Stimulated activated CD4-positive, alpha-beta T cell treated with anti-CD3 and anti-CD28 coated beads, Interleukin-15, amount 100 ng/mL, for 1 hour (primary cell): Measurements from ENCODE around the gene PPP6R3.
"Not testable (repeated sequence)": the region's sequence is repeated elsewhere in the genome, so short reads cannot be mapped to it uniquely, and the experiment has no call there.

Experiments
- DNase-seq, 2 donors: peaks; one replicate each; pipeline ENCODE4 v3.0.0-alpha.2; 2020; ENCODE audit warnings: low read depth in 1 of 2, low spot score in 1 of 2

PPP6R3 gene

DNA sequence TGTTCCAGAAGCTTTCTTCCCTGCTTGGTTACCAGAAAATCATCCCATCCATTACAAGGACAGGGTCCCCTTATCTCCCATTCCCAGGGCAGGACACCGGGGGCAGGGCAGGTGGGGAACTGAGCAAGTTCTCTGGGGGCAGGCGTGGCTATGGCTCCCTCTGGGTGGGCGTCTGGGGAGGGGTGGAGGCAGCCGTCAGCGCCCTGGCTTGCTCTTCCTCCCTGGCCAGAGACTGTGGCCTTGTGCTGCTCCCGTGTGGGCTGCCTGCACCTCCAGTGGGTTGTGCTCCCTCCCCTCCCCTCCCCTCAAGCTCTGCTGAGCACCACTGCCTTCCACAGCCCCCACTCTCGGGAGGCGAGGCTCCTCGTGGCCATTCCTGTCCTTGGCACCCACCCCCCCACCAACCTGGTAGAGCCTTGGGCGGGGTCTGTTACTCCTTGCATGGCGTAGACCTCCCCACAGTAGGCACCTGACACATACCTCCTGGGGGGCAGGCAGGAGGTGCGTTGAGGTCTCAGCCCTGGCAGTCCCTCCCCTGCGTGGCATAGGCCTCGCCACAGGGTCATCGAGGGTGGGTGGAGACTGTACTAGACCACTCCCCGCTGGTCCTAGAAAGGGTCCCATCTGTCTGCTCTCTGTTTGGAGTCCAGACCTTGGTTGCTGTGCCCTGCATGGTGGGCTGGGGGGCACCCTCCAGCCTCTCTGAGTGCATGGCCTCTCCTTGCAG is 24.2 kb upstream of the PPP6R3 start:
- DNase-seq: no peak

DNA sequence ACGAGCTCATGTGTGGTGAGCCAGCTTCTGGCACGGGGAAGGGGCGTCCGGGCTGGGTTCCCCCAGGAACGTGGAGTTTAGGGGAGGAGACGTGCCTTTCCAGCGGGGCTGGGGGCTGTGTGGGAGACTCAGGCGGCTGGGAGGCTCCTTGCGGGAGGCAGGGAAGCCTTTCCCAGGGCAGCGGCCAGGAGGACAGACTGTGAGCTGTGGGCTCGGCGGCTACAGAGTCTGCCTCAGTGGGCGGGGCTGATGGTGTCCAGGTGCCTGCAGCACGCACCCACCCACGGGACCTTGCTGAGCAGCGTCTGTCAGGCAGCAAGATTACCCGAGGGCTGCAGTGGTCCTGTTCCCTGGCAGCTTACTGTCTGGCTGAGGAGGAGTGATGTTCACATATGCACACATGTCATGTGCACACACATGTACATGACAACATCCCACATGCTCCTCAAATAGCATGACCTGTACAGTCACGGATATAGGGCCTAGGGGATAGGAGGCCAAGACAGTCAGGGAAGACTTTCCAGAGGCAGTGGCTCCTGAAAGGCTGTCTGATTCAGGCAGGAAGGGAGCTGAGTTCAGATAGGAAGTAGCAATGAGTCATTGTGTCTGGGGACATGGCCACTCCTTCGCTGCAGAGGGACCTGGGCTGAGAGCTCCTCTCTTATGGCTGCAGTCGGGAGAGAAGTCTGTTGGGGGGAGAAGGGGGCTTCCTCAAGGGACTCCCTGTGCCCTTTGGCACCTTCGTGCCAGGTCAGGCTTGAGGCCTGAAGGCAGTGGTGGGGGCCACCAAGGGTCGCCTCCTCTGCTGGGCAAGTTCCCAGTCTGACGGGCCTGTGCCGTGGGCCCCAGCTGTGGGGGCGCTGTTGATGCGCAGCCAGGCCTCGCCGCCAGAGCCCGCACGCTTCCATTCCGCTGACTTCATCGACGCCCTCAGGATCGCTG is 23.3 kb upstream of the PPP6R3 start:
- no peak for DNase-seq

DNA sequence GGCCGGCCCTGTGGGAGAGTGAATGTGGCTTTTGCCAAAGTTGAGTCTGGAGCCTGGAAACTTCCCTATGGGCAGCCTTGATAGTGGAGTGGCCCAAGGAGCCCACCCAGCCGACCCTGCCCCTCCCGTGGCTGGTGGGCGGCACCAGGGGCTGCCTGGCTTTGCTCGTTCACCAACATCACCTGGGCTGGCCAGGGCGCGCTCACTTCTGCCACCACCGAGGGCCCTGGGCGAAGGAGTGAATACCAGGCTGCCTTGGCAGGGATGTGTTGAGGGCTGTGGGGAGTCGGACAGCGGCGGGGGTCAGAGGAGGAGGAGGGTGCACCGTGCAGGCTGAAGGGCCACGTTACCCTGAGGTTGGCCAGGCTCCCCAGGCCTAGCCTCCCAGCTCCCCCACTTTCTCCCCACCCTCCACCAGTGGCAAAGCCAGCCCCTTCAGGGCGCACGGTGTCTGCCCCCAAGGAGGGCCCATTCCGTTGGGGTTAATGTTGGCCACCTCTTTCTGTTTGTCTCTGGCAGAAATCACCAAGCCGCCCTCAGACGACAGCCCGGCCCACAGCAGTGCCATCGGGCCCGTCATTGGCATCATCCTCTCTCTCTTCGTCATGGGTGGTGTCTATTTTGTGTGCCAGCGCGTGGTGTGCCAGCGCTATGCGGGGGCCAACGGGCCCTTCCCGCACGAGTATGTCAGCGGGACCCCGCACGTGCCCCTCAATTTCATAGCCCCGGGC is 22.5 kb upstream of the PPP6R3 start:
- no peak for DNase-seq

DNA sequence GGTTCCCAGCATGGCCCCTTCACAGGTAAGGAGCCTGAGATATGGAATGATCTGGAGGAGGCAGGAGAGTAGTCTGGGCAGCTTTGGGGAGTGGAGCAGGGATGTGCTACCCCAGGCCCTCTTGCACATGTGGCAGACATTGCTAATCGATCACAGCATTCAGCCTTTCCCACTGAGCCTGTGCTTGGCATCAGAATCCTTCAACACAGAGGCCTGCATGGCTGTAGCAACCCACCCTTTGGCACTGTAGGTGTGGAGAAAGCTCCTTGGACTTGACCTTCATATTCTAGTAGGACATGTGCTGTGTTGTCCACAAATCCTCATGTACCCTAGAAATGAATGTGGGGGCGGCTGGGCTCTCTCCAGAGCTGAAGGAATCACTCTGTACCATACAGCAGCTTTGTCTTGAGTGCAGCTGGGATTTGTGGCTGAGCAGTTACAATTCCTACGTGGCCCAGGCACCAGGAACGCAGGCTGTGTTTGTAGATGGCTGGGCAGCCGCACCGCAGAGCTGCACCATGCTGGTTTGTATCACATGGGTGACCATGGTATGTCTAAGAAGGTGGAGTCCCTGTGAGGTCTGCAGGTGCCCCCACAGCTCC is 21.8 kb upstream of the PPP6R3 start:
- DNase-seq: no peak

DNA sequence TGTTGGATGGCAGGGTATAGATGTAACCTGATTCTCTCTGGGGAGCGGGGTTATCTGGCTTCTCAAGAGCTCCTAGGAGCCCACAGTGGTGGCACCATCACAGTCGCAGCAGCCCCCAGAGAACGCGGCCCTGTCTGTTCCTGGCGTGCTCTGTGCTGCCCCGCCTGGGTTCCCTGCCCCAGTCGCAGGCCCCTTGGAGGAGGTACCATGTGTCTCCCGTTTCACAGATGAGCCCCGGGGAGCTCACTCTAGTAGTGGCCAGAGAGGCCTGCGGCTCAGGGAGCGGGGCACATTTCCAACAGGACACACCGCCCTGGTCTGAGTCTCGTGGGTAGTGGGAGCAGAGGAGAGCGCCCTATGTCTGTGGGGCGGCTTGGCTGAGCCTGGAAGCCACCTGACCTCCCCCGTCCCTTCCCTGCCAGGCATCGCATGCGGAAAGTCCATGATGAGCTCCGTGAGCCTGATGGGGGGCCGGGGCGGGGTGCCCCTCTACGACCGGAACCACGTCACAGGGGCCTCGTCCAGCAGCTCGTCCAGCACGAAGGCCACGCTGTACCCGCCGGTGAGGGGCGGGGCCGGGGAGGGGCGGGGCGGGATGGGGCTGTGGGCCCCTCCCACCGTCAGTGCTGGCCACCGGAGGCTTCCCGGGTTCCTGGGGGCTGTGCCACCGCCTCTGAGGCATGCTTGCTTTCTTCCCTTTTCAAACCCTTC is 21.0 kb upstream of the PPP6R3 start:
- no peak for DNase-seq

DNA sequence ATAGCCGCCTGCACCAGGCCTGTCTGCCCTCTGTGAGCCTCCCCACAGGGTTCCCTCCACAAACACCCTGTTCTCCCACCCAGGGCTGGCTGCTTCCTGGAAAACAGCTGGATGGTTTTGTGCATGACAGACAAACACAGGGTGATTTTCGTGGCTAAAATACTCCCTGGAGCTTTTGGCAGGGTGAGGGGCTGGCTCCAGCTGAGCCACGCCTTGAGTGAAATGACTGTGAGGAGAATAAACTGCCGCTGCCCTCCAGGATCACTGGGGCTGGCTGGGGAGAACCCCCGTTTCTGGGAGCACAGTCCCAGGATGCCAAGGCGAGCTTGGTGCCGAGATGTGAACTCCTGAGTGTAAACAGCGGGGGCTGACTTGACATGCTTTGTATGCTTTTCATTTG is 20.3 kb upstream of the PPP6R3 start:
- no peak for DNase-seq

DNA sequence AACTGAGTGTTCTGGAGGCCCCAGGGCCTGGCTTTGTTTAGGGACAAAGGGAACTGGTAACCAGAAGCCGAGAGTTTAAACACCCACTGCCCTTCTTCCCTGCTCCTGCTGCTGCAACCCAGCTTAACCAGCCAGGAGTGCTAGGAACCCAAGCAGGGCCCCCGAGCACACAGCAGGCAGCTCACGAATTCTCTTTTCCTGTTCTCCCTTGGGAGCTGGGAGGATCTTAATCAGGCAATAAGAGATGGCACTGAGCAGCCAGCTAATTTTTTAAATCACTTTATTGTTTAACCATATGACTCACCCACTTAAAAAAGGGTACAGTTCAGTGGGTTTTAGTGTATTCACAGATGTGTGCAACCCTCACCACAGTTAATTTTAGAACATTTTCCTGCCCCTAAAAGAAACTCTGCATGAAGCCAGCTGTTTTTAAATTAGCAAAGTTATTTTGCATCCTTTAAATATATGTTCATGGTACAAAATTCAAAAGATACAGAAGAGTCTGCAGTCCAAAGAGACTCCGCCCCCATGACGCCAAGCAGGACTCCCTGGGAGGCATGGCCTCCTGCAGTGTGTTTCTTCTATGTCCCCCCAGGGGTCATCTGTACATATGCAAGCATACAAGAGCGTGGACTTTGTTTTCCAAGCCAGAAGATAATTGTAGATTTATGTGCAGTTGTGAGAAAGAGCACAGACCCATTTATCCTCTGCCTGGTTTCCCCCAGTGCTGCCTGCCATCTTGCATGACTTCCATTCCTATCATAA is 18.9 kb upstream of the PPP6R3 start:
- DNase-seq: no peak

DNA sequence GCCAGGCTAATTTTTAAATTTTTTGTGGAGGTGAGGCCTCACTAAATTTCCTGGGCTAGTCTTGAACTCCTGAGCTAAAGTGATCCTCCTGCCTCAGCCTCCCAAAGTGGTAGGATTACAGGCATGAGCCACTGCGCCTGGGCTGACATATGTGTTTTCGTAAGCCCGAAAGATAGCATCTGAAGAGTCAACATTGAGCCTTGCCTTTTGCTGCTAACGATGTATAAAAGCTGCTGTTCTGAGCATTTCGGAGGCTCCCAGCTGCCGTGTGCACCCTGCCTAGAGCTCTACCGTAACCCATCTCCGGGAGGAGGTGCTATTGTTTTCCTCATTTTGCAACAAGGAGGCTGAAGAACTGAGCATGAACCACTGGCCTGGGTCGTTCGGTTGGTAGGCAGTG is 18.1 kb upstream of the PPP6R3 start:
- DNase-seq: no peak

DNA sequence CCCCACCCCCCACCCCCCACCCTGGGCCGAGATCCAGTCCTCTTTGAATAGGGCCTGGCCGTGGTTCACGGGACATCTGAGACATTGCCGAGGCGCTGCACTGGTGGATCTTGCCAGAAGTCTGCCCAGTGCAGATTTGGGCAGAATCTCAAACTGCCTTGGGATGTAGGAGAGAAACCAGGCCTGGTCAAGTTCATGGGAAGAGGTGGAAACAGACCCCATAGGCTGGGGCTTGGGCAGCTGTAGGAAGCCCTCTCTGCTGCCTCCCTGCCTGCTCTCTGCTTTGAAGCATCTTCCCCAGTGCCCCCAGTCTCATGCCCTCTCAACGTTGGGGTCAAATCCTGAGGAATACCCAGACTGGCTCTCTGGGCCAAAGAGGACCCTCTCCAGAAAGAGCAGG is 16.0 kb upstream of the PPP6R3 start:
- no peak for DNase-seq

DNA sequence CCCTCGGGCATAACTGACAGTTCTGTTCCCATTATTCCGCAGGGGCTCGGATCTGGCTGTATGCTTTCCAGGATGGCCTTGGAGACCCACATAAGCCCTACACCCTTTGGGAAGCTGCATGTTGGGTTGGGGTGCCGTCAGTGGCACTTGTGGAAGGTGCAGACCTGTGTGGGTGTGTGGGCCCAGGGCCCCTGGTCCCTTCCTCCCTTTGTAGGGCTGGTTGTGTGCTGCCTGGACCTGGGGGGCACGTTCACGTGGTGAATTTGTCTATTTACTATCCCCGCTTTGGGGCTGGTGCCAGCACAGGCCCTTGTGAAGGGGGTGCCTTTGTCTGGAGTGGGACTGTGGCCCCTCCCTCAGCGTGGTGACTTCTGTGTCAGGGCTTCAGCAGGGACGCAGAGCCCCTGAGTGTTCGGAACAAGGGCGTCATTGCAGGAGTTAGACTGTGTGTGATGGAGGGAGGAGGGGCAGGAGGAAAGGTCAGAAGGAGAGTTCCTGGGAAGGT is 15.0 kb upstream of the PPP6R3 start:
- DNase-seq: no peak

DNA sequence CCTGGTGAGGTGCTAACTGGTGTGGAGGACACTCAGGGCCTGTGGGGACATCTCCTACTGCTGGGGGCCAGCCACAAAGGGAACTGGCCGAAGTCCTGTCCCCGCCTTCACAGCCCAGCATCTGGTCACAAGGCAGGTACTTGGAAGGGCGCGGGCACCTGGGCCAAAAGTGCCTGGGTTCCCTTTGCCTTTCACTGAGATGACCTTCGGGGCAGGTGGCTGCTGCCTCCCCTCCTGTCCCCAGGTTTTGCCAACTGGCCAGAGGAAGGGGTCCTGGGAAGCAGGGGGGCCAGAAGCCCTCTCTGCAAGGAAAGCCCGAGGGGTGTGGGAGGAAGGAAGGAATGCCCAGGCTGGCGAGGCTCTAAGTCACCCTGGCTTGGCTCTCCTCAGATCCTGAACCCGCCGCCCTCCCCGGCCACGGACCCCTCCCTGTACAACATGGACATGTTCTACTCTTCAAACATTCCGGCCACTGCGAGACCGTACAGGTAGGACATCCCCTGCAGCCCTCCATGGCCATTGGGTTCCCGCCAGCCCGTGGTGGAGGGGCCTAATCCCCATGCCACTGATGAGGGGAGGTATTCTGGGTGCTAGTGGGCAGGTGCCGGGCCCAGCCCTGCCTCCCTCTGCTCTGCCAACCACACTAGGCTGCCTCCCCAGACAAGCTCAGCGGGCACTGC is 14.4 kb upstream of the PPP6R3 start:
- no peak for DNase-seq

DNA sequence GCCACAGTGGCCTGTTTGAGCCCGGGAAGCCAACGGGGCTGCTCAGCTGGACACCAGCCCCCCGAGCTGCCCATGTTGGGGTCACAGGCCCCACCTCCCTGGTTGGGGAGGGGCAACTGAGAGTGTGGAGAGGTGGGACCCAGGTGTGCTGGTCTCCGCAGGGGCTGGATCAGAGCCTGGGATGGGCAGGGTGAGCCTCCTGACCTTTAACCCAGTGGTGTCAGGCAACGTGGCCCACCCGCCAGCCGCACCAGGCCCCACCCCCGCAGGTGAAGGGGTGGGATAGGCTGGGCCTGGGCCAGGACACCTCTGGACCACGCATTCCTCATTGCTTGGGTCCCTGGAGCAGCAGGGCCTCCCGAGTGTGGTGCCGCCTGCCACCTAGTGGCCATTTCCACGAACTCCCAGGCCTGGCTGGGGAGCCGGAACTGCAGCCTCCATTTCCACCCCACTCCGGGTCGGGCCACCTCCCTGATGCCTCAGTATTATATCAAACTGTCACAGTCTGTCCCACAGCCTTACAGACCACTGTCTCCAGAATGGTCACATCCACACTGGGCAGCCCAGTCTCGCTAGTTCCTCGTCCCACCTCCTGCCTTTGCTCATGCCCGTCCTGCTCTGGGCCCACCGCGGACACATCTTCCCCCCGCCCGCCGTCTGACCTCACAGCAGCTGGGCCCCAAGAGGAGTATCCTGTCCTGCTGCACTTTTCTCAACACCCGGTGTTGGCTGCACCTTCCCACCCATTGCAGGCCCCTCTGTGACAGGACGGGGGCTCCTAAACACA is 13.3 kb upstream of the PPP6R3 start:
- DNase-seq: peak; percentile 60 to 64

DNA sequence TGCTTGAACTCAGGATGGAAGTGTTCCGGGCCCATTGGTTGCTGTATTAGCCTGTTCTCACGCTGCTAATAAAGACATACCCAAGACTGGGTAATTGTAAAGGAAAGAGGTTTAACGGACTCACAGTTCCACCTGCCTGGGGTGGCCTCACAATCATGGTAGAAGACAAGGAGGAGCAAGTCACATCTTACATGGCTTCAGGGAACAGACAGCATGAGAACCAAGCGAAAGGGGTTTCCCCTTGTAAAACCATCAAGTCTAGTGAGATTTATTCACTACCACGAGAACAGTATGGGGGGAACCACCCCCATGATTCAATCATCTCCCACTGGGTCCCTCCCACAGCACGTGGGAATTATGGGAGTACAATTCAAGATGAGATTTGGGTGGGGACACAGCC is 12.6 kb upstream of the PPP6R3 start:
- not testable (repeated sequence) for DNase-seq

DNA sequence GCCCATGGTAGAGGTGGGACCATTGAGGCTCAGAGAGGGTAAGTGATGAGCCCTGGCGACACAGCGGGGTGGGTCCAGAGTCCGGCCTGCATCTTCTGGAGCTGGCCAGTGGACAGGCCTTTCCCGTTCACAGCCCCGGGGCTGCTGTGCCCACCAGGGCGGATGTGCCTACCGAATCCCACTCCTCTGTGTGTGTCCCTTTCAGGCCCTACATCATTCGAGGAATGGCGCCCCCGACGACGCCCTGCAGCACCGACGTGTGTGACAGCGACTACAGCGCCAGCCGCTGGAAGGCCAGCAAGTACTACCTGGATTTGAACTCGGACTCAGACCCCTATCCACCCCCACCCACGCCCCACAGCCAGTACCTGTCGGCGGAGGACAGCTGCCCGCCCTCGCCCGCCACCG is 11.9 kb upstream of the PPP6R3 start:
- no peak for DNase-seq

DNA sequence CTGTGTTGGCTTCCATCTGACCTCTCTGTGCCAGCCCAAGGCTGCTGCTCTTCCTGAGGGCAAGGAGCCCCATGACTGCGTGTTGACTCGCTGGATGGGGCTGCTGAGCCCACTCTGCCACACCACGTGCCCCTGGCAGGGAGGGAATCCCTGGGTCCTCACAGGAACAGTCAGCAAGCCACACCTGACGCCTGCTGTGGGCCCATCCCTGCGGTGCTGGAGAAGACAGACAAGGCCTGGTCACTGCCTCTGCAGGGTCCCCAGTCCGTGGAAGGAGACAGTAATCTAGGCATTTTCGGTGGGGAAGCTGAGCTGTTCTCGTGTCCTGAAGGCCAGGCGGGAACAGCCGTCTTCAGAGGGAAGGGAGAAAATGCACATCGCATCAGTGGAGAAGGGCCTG is 10.6 kb upstream of the PPP6R3 start:
- no peak for DNase-seq

DNA sequence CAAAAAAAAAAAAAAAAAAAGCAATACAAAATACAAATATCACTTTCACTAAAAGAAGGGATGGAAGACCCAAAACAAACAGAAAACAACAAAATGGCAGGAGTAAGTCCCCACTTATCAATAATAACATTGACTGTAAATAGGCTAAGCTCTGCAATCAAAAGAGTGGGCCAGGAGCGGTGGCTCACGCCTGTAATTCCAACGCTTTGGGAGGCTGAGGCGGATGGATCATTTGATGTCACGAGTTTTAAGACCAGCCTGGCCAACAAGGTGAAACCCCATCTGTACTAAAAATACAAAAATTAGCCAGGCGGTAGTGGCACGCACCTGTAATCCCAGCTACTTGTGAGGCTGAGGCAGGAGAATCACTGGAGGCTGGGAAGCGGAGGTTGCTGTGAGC is 9.8 kb upstream of the PPP6R3 start:
- no peak for DNase-seq

DNA sequence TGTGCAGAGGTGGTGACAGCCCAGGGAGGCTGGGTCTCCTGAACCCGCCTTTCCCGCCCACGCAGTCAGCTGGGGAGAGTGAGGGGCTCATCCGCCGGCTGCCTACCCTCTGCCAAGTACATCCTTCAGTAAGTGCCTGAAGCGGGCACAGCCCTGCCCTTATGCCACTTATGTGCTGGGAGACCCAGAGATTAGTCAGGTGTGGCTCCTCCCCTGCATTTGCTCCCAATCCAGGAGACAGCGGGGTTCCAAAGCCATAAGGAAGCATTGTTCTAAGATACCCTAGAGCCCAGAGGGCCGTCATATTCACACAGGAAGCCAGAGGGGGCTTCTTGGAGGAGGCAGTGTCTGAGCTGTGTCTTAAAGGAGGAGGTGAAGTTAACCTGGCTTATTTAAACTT is 5.8 kb upstream of the PPP6R3 start:
- DNase-seq: no peak

DNA sequence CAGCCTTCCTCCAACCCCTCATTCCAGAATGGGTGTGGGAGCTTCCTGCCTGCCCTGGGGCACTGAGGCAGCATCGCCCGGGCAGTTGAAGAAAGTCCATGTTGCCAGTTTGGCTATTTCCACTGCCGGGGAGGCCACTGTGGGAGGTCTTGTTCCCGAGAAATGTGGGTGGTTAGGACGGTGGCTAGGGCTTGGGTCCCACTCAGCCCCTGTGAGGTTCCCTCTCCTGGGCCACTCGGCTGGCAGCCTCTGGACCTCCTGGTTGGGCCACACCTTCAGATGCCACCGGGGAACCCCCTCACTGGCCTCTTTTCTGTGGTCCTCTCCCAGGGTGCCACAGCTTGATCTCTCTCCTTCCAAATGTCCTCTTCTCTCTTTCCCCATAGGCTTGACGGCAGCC is 5.1 kb upstream of the PPP6R3 start:
- no peak for DNase-seq
